ENCODE results near the gene WEE1. TPM values are rescaled to one million over a fixed set of nuclear protein-coding genes. Genes with fewer than 3 reads are reported as not detected.

The WEE1 gene
- 51.4 and 54.2 TPM in 2 replicates for total RNA-seq

DNA sequence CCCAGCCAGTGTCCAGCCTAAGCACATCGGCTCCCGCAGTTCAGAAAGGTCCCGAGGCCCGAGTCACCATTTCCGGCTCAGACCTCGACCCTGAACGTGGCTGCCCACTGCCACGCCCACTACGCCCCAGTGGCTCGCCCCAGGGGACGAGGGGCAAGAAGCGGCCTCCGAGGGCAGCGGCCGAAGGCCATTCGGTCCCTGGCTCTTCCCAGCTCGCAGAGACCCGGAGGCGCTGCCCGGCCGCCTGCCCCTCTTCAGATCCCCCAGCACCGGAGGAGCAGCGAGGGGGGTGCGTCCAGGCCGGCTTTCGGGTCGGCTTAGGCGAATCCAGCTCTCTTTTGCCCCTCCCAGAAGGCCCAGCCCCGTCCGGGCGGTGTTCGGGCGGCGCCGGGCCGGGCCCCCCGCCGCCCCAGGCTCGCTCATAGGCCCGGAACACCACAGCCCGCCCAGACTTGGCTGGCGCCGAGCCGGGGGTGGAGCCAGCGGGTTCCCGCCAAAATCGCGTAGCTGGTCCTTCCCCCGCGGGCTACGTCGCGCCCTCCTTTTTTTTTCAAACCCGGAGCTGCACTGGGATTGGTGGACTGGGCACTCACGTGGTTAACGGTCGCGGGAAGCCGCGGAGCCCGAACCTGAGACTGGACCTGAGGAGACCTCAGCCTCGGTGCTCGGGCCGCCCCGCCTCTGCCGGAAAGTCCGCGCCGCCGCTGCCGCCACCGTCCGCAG, at the start of gene WEE1:
TSS of gene WEE1 (plus strand) at position 619 of the 723 bp plus-strand sequence. CDS start 264 bp downstream, outside the sequence.
- Mint-ChIP-seq H3K27ac (peak within 1 kb of the TSS; percentile 88), H3K4me1 (ENCODE audit: low read depth) (peaks cover 42% of the 10 kb centered on the region)

DNA sequence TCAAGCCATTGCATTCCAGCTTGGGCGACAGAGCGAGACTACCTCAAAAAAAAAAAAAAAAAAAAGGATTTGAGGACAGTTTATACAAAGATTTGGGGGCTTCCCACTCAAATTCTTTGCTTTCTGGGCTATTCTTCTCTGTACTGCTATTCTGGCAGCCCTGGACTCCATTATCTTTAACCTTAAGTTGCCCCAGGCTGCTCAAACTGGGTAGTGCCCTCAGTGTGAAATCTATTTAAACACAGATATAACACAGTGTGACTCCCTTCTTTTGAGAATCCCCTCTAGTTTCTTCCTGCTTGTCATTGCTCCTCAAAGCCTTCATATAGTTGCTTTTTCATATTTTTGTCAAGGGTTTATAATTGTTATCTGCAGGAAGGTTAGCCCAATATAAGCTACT, 49.5 kb upstream of the WEE1 start:
- Mint-ChIP-seq H3K9me3 (no peaks in the 10 kb centered on the region), H3K4me3 (no peak overlapping the region), H3K27me3 (ENCODE audit: insufficient read depth) (no peaks in the 10 kb centered on the region), H3K27ac (no peak overlapping the region), H3K36me3 (ENCODE audit: low read depth) (peaks cover 33% of the 10 kb centered on the region), H3K4me1 (ENCODE audit: low read depth) (no peaks in the 10 kb centered on the region)
- no peak for DNase-seq (ENCODE audit: low spot score)
- intact Hi-C loops (cut with micrococcal nuclease), result no loop called here

More for the DNA sequence above, at the start of gene WEE1:
- Mint-ChIP-seq H3K36me3 (ENCODE audit: low read depth) (peaks cover 29% of the 10 kb centered on the region), H3K9me3 (no peaks in the 10 kb centered on the region), H3K4me3 (peak within 1 kb of the TSS; percentile 93), H3K27me3 (ENCODE audit: insufficient read depth) (peaks cover 7% of the 10 kb centered on the region)
- DNase-seq (ENCODE audit: low spot score), result peak; percentile 99
- intact Hi-C loops (cut with micrococcal nuclease), result loop anchor here (1.0 to 10.0 kb wide), 9 partner anchors 28 to 1232 kb away; partner anchors contain the start of genes DENND5A, EIF4G2, NRIP3 and RPL27A

DNA sequence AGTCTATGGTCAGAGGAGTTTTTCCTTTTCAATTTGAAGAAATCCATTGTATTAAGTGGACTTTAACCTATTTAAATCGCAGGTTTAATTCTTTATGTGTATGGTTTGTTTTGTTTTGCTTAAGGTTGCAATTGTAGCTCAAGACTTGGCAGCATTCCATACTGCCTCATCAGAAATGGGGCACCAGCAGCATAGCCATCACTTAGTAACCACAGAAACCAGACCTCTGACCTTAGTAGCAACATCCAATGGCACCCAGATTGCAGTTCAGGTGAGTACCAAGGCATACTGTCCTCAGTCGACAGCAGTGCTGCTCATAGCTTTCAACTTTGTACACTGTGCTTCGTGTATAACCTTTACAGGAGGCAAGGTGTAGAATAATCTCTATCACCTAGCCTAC, 48.4 kb upstream of the WEE1 start:
- H3K27ac Mint-ChIP-seq, result no peak overlapping the region
- H3K4me3 Mint-ChIP-seq, result no peak overlapping the region
- no peak for DNase-seq (ENCODE audit: low spot score)
- H3K27me3 Mint-ChIP-seq (ENCODE audit: insufficient read depth), result no peaks in the 10 kb centered on the region
- H3K4me1 Mint-ChIP-seq (ENCODE audit: low read depth), result no peaks in the 10 kb centered on the region
- no peaks in the 10 kb centered on the region for H3K9me3 Mint-ChIP-seq
- H3K36me3 Mint-ChIP-seq (ENCODE audit: low read depth), result peaks cover 30% of the 10 kb centered on the region
- intact Hi-C loops (cut with micrococcal nuclease), result no loop called here

DNA sequence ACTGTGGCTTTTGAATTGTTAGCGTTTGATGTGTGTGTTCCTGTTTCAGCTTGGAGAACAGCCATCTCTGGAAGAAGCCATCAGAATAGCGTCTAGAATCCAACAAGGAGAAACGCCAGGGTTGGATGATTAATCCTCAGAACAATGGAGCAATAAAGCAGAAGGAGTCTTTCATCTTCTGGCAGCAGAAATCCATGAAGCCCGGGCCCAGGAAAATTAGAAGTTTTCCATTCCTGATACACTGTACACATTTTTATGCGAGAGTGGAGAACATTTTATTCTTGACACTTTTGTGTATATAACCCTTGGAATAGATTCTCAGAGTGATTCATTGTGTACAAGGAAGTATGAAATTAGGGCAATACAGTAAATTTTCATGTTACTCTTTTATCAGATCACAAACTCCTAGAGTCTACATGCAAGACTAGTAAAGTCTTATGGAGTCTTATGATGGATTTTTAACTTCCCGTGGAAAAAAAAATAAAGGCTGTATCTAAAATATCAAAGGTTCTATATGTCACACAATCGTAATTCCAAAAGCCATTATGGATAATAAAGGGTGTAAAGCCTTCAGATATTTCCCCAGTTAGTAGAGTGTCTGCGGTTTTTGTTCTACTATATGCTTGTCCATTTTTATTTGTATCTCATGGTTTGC, 45.9 kb upstream of the WEE1 start:
- H3K4me3 Mint-ChIP-seq, result no peak overlapping the region
- H3K4me1 Mint-ChIP-seq (ENCODE audit: low read depth), result no peaks in the 10 kb centered on the region
- H3K27me3 Mint-ChIP-seq (ENCODE audit: insufficient read depth), result no peaks in the 10 kb centered on the region
- H3K27ac Mint-ChIP-seq, result no peak overlapping the region
- no peak for DNase-seq (ENCODE audit: low spot score)
- no peaks in the 10 kb centered on the region for H3K9me3 Mint-ChIP-seq
- intact Hi-C loops (cut with micrococcal nuclease), result no loop called here
- H3K36me3 Mint-ChIP-seq (ENCODE audit: low read depth), result peaks cover 25% of the 10 kb centered on the region

DNA sequence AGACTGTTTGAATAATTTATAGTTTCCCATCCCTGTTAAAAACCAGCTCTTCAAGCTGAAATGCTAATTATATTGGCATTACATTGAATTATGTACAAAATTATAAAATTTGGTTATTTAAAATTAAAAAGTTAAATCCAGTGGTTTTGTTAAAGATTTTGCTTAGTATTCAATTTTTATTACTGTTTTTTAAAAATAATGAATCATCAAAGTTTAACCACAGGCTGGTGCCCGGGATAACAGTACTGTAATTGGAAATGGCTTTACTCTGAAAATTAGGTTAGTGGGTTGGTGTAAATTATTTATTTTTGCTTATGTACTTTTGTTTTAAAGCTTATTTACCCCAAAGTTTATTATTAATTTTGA, 45.4 kb upstream of the WEE1 start:
- intact Hi-C loops (cut with micrococcal nuclease), result no loop called here
- DNase-seq (ENCODE audit: low spot score), result no peak
- no peaks in the 10 kb centered on the region for H3K4me1 Mint-ChIP-seq (ENCODE audit: low read depth)
- H3K27me3 Mint-ChIP-seq (ENCODE audit: insufficient read depth), result no peaks in the 10 kb centered on the region
- no peaks in the 10 kb centered on the region for H3K9me3 Mint-ChIP-seq
- no peak overlapping the region for H3K4me3 Mint-ChIP-seq
- H3K36me3 Mint-ChIP-seq (ENCODE audit: low read depth), result peaks cover 25% of the 10 kb centered on the region
- no peak overlapping the region for H3K27ac Mint-ChIP-seq

DNA sequence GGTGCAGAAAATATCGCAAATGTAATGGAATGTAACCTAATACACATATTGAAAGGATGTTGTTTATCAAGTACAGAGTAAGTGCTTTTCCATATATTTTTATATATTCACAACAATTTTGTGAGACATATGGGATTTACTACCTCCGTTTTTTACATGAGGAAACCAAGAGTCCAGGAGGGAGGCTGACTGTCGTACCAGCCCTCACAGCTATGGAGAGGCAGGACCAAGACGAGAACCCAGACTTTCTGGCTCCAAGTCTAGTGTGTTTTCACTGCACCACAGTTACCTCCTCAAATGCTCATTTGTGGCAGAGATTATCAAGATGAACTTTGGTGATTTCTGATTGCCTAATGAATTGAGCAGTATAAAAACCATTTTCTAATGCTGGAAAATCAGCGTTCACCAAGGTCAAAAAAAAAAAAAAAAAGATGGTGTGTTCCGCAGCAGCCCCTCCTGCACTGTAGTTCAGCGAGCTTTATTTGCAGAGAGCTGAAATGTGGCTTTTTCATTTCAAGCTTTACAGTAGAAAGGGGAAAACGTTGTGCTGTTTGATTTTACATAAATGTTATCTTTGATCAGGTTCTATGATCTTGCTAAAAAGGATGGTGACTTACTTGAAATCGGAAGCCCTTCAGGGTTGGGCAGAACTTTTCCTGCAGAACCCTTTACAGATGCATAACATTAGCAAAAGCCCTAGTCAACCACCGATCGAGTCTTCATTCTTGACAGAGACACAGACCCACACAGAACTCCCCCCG, 44.7 kb upstream of the WEE1 start:
- Mint-ChIP-seq H3K4me1 (ENCODE audit: low read depth) (no peaks in the 10 kb centered on the region), H3K9me3 (no peaks in the 10 kb centered on the region), H3K27ac (no peak overlapping the region), H3K27me3 (ENCODE audit: insufficient read depth) (no peaks in the 10 kb centered on the region), H3K4me3 (no peak overlapping the region), H3K36me3 (ENCODE audit: low read depth) (peaks cover 24% of the 10 kb centered on the region)
- DNase-seq (ENCODE audit: low spot score), result no peak
- intact Hi-C loops (cut with micrococcal nuclease), result no loop called here

DNA sequence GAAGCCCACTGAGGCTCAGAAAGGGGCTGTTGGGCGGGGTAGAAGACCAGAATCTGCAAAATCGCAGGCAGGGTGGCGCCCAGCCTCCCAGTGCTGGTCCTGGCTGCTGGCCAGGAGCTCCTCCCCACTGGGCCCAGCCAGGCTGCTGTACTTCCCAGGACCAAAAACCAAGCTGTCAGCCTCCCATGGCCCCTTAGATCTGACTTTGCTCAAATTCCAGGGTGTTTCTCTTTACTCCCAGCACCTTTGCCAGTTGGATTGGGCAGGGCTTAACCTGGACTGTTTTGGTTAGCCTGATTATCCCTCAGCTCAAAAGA, 44.2 kb upstream of the WEE1 start:
- Mint-ChIP-seq H3K36me3 (ENCODE audit: low read depth) (peaks cover 21% of the 10 kb centered on the region), H3K4me3 (no peak overlapping the region)
- intact Hi-C loops (cut with micrococcal nuclease), result no loop called here

DNA sequence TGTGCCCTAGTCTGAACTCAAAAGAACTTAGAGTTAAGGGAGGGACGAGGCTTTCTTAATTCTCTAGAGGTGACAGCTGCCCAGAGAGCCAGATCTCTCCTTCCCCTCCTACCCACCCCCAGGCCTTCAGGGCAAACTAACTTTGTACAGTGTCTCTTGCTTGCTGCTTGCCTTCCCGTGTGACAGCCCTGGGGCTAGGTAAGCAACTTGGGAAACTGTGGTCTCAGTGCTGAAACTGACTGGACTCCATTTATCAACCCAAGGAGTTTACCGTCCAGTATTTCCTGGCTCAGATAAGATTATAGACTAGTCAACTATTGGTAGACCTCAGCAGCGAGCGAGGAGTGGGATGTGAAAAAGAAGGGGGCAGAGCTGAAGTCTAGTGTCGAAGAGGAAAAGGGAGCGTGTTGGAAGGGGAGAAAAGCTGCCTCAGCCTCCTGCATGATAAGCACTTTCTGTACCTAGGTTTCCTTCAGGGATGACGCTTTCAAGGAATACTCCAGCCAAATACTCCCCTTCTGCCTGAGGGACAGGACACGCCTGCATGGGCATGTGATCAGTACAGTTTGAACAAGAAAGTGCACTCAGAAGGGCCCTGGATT, 43.3 kb upstream of the WEE1 start:
- Mint-ChIP-seq H3K36me3 (ENCODE audit: low read depth) (peaks cover 17% of the 10 kb centered on the region), H3K27ac (no peak overlapping the region), H3K27me3 (ENCODE audit: insufficient read depth) (no peaks in the 10 kb centered on the region), H3K9me3 (no peaks in the 10 kb centered on the region), H3K4me1 (ENCODE audit: low read depth) (no peaks in the 10 kb centered on the region), H3K4me3 (no peak overlapping the region)
- no peak for DNase-seq (ENCODE audit: low spot score)
- intact Hi-C loops (cut with micrococcal nuclease), result loop anchor here (10.0 kb wide), 1 partner anchor 775 kb away; the partner anchor contains the start of gene ADM

More for the DNA sequence above, 44.2 kb upstream of the WEE1 start:
- no peaks in the 10 kb centered on the region for H3K4me1 Mint-ChIP-seq (ENCODE audit: low read depth)
- no peaks in the 10 kb centered on the region for H3K27me3 Mint-ChIP-seq (ENCODE audit: insufficient read depth)
- no peak overlapping the region for H3K27ac Mint-ChIP-seq
- H3K9me3 Mint-ChIP-seq, result no peaks in the 10 kb centered on the region
- DNase-seq (ENCODE audit: low spot score), result no peak

DNA sequence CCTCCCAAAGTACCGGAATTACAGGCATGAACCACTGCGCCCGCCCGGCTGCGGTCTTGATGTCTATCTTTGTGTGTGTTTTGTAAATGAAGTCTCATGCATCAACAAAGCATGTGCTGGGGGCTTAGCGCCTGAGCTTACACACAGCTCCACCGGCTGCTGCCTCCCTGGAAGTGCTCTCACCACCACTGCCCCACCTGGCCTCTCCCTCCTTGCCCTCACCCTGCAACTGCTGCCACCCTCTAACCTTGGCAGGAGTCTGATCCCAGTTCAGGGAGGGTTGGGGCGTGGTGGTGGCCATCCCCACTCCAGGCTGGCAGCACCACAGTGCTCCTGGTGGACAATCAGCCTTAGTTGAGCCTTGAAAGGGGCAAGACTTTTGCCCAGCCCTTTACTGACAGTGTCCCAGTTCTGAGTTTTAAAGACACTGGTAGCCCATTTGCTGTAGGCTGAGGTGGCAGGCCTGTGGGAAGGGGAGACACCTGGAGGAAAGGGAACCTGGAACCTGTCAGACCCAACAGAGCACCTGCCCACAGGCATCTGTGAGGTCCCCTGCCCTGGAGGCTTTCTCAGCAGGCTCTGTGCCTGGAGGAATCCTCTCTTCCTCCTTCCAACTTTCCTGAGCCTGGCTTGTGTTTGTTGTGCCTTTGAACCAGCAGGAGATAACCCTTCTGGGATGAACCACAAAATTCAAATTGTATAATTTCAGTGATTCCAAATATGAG, 42.4 kb upstream of the WEE1 start:
- H3K27me3 Mint-ChIP-seq (ENCODE audit: insufficient read depth), result no peaks in the 10 kb centered on the region
- H3K4me3 Mint-ChIP-seq, result no peak overlapping the region
- H3K9me3 Mint-ChIP-seq, result no peaks in the 10 kb centered on the region
- intact Hi-C loops (cut with micrococcal nuclease), result loop anchor here (10.0 kb wide), 1 partner anchor 774 kb away; the partner anchor contains the start of gene ADM
- H3K36me3 Mint-ChIP-seq (ENCODE audit: low read depth), result peaks cover 12% of the 10 kb centered on the region
- no peak for DNase-seq (ENCODE audit: low spot score)
- H3K4me1 Mint-ChIP-seq (ENCODE audit: low read depth), result no peaks in the 10 kb centered on the region
- no peak overlapping the region for H3K27ac Mint-ChIP-seq

DNA sequence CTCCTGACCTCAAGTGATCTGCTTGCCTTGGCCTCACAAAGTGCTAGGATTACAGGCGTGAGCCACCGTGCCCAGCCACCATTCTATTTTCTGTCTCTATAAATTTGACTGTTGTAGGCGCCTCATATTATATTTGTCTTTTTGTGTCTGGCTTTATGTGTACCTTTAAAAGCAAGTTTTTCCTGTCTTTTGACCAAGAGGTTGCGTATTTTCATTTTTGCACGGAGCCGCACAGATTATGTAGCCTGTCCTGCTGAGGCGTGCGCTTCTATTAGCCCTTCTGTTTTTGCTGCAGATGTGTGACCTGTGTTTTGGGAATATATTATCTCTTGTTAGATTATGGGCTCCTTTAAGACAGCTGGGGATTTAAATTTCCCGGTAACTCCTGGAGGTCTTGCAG, 40.4 kb upstream of the WEE1 start:
- no peaks in the 10 kb centered on the region for H3K9me3 Mint-ChIP-seq

DNA sequence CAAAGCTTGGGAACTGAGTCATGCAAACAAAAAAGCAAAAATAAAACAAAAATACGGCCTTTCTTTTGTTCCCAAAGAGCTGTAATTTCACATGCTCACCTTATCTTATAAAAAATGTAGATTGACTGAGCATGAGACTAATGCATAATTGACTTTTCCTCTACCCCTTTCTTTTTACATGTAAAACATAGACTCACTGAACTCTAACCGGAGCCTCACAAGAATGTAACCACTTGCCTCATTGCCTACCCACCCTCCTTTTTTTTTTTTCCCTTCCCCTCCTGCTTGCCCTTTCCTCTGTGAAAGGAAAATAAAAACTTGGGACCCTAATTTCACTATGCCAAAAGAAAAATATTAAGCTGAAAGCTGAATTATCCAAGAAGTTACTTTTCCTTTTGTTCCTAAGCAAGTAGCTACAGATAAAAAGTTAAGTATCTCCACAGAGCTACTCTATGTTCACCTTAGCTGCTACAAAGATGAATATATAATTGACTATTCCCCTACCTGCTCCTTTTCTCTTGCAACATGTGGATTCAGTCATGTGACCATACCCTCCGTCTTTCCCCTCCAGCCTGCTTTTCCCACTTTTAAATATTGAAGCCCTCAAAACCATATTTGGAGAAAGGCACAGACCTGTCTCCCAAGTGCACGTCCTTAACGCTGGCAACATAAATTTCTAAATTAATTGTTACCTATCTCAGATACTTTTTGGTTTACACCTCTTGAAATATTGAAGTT, 39.6 kb upstream of the WEE1 start:
- no peak overlapping the region for H3K4me3 Mint-ChIP-seq
- no peaks in the 10 kb centered on the region for H3K9me3 Mint-ChIP-seq
- intact Hi-C loops (cut with micrococcal nuclease), result loop anchor here (10.0 kb wide), 1 partner anchor 771 kb away; the partner anchor contains the start of gene ADM
- DNase-seq (ENCODE audit: low spot score), result no peak
- H3K4me1 Mint-ChIP-seq (ENCODE audit: low read depth), result no peaks in the 10 kb centered on the region
- H3K36me3 Mint-ChIP-seq (ENCODE audit: low read depth), result no peaks in the 10 kb centered on the region
- H3K27ac Mint-ChIP-seq, result no peak overlapping the region
- no peaks in the 10 kb centered on the region for H3K27me3 Mint-ChIP-seq (ENCODE audit: insufficient read depth)

More for the DNA sequence above, 40.4 kb upstream of the WEE1 start:
- intact Hi-C loops (cut with micrococcal nuclease), result loop anchor here (10.0 kb wide), 1 partner anchor 772 kb away; the partner anchor contains the start of gene ADM
- Mint-ChIP-seq H3K27me3 (ENCODE audit: insufficient read depth) (no peaks in the 10 kb centered on the region), H3K4me3 (no peak overlapping the region), H3K27ac (no peak overlapping the region), H3K4me1 (ENCODE audit: low read depth) (no peaks in the 10 kb centered on the region), H3K36me3 (ENCODE audit: low read depth) (peaks cover 2% of the 10 kb centered on the region)
- no peak for DNase-seq (ENCODE audit: low spot score)

Measured in activated T-helper 1 cell treated with anti-CD3 and anti-CD28 coated beads, Interleukin-12 subunit alpha, Interleukin-12 subunit beta, Interleukin-2, Interleukin-4 antibody, amounts not matched to agents 30 ng/mL and 10 ng/mL and 1 ng/mL, durations not matched to agents 14 hours and 24 hours and 36 hours (primary cell).